IMR-90 (cell line): ENCODE measurements around the gene ELOB. TPM values are rescaled to one million over a fixed set of nuclear protein-coding genes. Genes with fewer than 3 reads are reported as not detected.

Experiments used
- ATAC-seq: fragments of 200-7000 bp; cut with Tn5 transposase; 2 replicates; pipeline ENCODE4 v1.9.1; 2020; ENCODE audit warnings: low read depth, mild to moderate bottlenecking, moderate library complexity
- BruUV-seq: library from RNA; stranded (reverse); fragments of 400-500 nt; replicated peaks from 2 replicates; lab custom pipeline; 2021; lab: Mats Ljungman, UMichigan
- CTCF ChIA-PET: fragments of 300-600 bp; formaldehyde crosslinking; extraction: SDS; loops from one replicate; lab custom pipeline; 2021; ENCODE audit warnings: antibody characterized with exemption; lab: Yijun Ruan, JAX
- POLR2A ChIA-PET: fragments of 300-600 bp; sonication (Branson Sonifier 250); formaldehyde crosslinking; loops from one replicate; lab custom pipeline; 2022; ENCODE audit warnings: antibody characterized with exemption; ENCODE audit not compliant: unreplicated experiment; lab: Charles Lee
- DNase-seq: peaks from one replicate; pipeline ENCODE4 v3.0.0; 2013
- H2AFZ ChIP-seq: replicated peaks from 2 replicates; pipeline ENCODE3; 2013; ENCODE audit warnings: low read length, mild to moderate bottlenecking; ENCODE audit not compliant: poor library complexity
- H2AK5ac ChIP-seq: 2 replicates; pipeline ENCODE4 v1.6.1; 2013; ENCODE audit warnings: low read depth, low read length, inconsistent platforms
- H2AK9ac ChIP-seq: replicated peaks from 2 replicates; pipeline ENCODE3; 2013; ENCODE audit warnings: mild to moderate bottlenecking, low read depth, low read length, moderate library complexity; ENCODE audit not compliant: poor library complexity
- H2BK120ac ChIP-seq: 2 replicates; pipeline ENCODE4 v1.6.1; 2013; ENCODE audit warnings: low read depth, low read length, inconsistent platforms
- H2BK15ac ChIP-seq: 3 replicates; pipeline ENCODE4 v1.6.1; 2013; ENCODE audit warnings: low read depth, low read length, inconsistent platforms
- H2BK20ac ChIP-seq: 2 replicates; pipeline ENCODE4 v1.6.1; 2013; ENCODE audit warnings: low read depth, mild to moderate bottlenecking, inconsistent platforms, low read length, moderate library complexity
- H2BK5ac ChIP-seq: 2 replicates; pipeline ENCODE4 v1.6.1; 2013; ENCODE audit warnings: mild to moderate bottlenecking, low read depth, low read length, inconsistent platforms; ENCODE audit not compliant: poor library complexity, severe bottlenecking
- H3K14ac ChIP-seq: replicated peaks from 2 replicates; pipeline ENCODE4 v1.6.1; 2013; ENCODE audit warnings: low read depth, low read length, inconsistent platforms
- H3K18ac ChIP-seq: 2 replicates; pipeline ENCODE4 v1.6.1; 2013; ENCODE audit warnings: low read depth, low read length, control low read depth
- H3K23ac ChIP-seq: 2 replicates; pipeline ENCODE4 v1.6.1; 2013; ENCODE audit warnings: low read depth, low read length, inconsistent platforms
- H3K27ac ChIP-seq: 2 replicates; pipeline ENCODE4 v1.5.1; 2013; ENCODE audit warnings: mild to moderate bottlenecking, control low read depth, low read length; ENCODE audit not compliant: insufficient read depth
- H3K27me3 ChIP-seq: 2 replicates; pipeline ENCODE4 v1.6.1; 2013; ENCODE audit warnings: low read length; ENCODE audit not compliant: control insufficient read depth, insufficient read depth
- H3K36me3 ChIP-seq: 2 replicates; pipeline ENCODE4 v1.6.1; 2013; ENCODE audit warnings: low read length, mixed read lengths; ENCODE audit not compliant: control insufficient read depth, insufficient read depth
- H3K4ac ChIP-seq: 2 replicates; pipeline ENCODE4 v1.6.1; 2013; ENCODE audit warnings: low read depth, low read length, inconsistent platforms
- H3K4me1 ChIP-seq: 2 replicates; pipeline ENCODE4 v1.6.1; 2013; ENCODE audit warnings: low read length, mixed read lengths; ENCODE audit not compliant: control insufficient read depth, insufficient read depth
- H3K4me2 ChIP-seq: 2 replicates; pipeline ENCODE4 v1.6.1; 2013; ENCODE audit warnings: low read depth, mild to moderate bottlenecking, control low read depth, low read length, moderate library complexity
- H3K4me3 ChIP-seq: 2 replicates; pipeline ENCODE4 v1.5.1; 2013; ENCODE audit warnings: low read depth, mild to moderate bottlenecking, control low read depth, low read length, moderate library complexity; ENCODE audit not compliant: insufficient read depth
- H3K56ac ChIP-seq: 2 replicates; pipeline ENCODE4 v1.6.1; 2013; ENCODE audit warnings: low read length, inconsistent platforms; ENCODE audit not compliant: insufficient read depth; ENCODE audit errors: extremely low read depth
- H3K79me1 ChIP-seq, 2 experiments: 2 replicates each; pipeline ENCODE4 v1.6.1; 2013; ENCODE audit warnings: low read length in 2 of 2, inconsistent platforms in 1 of 2, low read depth in 1 of 2
- H3K9ac ChIP-seq: 2 replicates; pipeline ENCODE4 v1.6.1; 2013; ENCODE audit warnings: low read depth, low read length, control low read depth
- H3K9me1 ChIP-seq: 2 replicates; pipeline ENCODE4 v1.6.1; 2013; ENCODE audit warnings: low read length, inconsistent platforms; ENCODE audit not compliant: insufficient read depth
- H3K9me3 ChIP-seq: 2 replicates; pipeline ENCODE4 v1.6.1; 2013; ENCODE audit warnings: low read length; ENCODE audit not compliant: control insufficient read depth, insufficient read depth
- H4K20me1 ChIP-seq: 2 replicates; pipeline ENCODE4 v1.6.1; 2013; ENCODE audit warnings: low read length, inconsistent platforms; ENCODE audit not compliant: insufficient read depth
- H4K5ac ChIP-seq: 2 replicates; pipeline ENCODE4 v1.6.1; 2013; ENCODE audit warnings: mild to moderate bottlenecking, low read depth, low read length, control low read depth
- H4K8ac ChIP-seq, 2 experiments: 2 replicates each; pipeline ENCODE4 v1.6.1; 2013; ENCODE audit warnings: low read depth in 2 of 2, low read length in 2 of 2, control low read depth in 1 of 2, inconsistent platforms in 1 of 2
- H4K91ac ChIP-seq: 2 replicates; pipeline ENCODE4 v1.6.1; 2013; ENCODE audit warnings: low read depth, low read length, inconsistent platforms; ENCODE audit not compliant: insufficient read depth
- BHLHE40 ChIP-seq: fragments of 150-350 bp; IDR thresholded peaks from 2 replicates; pipeline ENCODE4 v1.6.1; 2016; ENCODE audit warnings: mild to moderate bottlenecking, low read depth, low read length
- CHD1 ChIP-seq: IDR thresholded peaks from 2 replicates; pipeline ENCODE4 v1.6.1; 2012; ENCODE audit warnings: low read depth, low read length, improper control_type of control experiment
- MAFK ChIP-seq: IDR thresholded peaks from 2 replicates; pipeline ENCODE4 v1.6.1; 2012; ENCODE audit warnings: low read depth, low read length, improper control_type of control experiment
- MAZ ChIP-seq: IDR thresholded peaks from 2 replicates; pipeline ENCODE4 v1.6.1; 2012; ENCODE audit warnings: low read depth, mild to moderate bottlenecking, low read length, improper control_type of control experiment, moderate library complexity, borderline replicate concordance
- NFE2L2 ChIP-seq: fragments of 150-350 bp; IDR thresholded peaks from 2 replicates; pipeline ENCODE4 v1.6.1; 2016; ENCODE audit warnings: low read depth, mild to moderate bottlenecking, low read length
- RCOR1 ChIP-seq: IDR thresholded peaks from 2 replicates; pipeline ENCODE4 v1.6.1; 2012; ENCODE audit warnings: mild to moderate bottlenecking, low read length, improper control_type of control experiment; ENCODE audit not compliant: insufficient replicate concordance
- SMC3 ChIP-seq: fragments of 150-350 bp; IDR thresholded peaks from 2 replicates; pipeline ENCODE4 v1.6.1; 2016; ENCODE audit warnings: low read depth, mild to moderate bottlenecking, antibody characterized with exemption, low read length, moderate library complexity
- WGBS, 2 experiments: methylation state at CpG; one replicate each; pipeline versions ENCODE4 v1.1.5 to v1.1.7; 2013; ENCODE audit warnings: missing lambda C conversion rate in 2 of 2; ENCODE audit not compliant: insufficient read length in 1 of 2; ENCODE audit errors: extremely low coverage in 2 of 2; 5-methylcytosine and 5-hydroxymethylcytosine counted together
- dilution Hi-C: fragments of 300-500 bp; cut with HindIII; formaldehyde crosslinking; loops from one replicate; pipeline ENCODE4 v1.14.3; 2018; ENCODE audit warnings: low sequenced_read_pairs; ENCODE audit not compliant: unreplicated experiment
- in situ Hi-C: fragments of 300-500 bp; cut with MboI; formaldehyde crosslinking; loops from 3 replicates; pipeline ENCODE4 v1.14.3; 2019; ENCODE audit warnings: low sequenced_read_pairs, inconsistent platforms, mixed read lengths
- intact Hi-C: fragments of 100-400 bp; cut with micrococcal nuclease; formaldehyde crosslinking; loops from 2 replicates; pipeline ENCODE4 v1.10.0; 2022
- polyA plus RNA-seq, 3 experiments: library from polyadenylated mRNA; depleted of rRNA; stranded (reverse); fragments of >200 nt; gene quantifications; 2 replicates each; pipeline ENCODE4 v1.2.3, GENCODE V29; 2012; ENCODE audit warnings: low replicate concordance in 1 of 3
- total RNA-seq: library from RNA; depleted of rRNA; stranded (reverse); fragments of >200 nt; gene quantifications from 2 replicates; pipeline ENCODE4 v1.2.3, GENCODE V29; 2012
- TF ChIP-seq, protein P1 (sequence below): fragments of 150-350 bp; IDR thresholded peaks from 2 replicates; pipeline ENCODE4 v1.6.1; 2017; ENCODE audit warnings: mild to moderate bottlenecking, antibody characterized with exemption, low read length, low read depth
- TF ChIP-seq, protein P2 (sequence below): conservative IDR thresholded peaks from 2 replicates; pipeline ENCODE4 v1.5.1; 2012; ENCODE audit warnings: mild to moderate bottlenecking, low read depth, low read length, improper control_type of control experiment
- TF ChIP-seq, protein P3 (sequence below): fragments of 150-350 bp; IDR thresholded peaks from 2 replicates; pipeline ENCODE4 v1.6.1; 2016; ENCODE audit warnings: low read depth, mild to moderate bottlenecking, low read length, moderate library complexity, borderline replicate concordance

Gene ELOB
- total and polyA plus RNA-seq, 2 of the 4 experiments (the other 2 are of a cell fraction), result 442 to 5,859 TPM

DNA sequence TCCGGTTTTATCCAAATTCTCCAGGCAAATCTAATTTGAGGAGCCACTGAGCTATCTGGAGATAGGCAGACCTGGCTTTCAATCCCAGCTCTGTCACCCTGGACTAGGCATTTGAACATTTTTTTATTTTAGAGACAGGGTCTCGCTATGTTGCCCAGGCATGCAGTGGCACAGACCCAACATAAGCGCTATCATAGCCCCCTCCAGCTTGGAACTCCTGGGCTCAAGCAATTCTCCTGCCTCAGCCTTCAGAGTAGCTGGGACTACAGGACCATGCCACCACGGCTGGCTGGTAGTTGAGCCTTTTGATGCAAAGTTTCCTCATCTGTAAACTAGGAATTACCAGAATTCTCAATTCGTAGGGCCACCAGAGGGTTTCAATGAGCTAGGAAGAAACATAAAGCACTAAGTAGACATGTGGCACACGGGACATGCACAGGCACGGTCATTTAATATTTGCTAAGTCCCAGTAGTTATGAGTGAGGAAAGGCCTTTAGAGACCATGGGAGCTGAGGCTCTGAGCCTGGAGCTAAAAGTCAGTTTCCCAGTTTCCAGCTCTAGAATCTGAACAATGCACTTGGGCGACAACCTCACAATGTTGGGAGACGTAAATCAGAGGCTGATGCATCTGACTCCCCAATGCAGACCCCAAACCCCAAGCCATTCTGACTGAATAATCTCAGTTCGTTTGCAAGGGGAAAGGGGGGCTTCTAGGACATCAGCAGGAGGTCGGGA, 1.1 kb downstream of the ELOB start:
- ATAC-seq (no peak), DNase-seq (no peak)
- dilution Hi-C loops (no loop called here), in situ Hi-C loops (no loop called here), intact Hi-C loops (loop anchor here (1.0 kb wide), 1 partner anchor 92 kb away; no protein-coding TSS in a partner anchor)
- Histone ChIP-seq H3K18ac (no peak overlapping the region), H2BK5ac (peak overlapping the region; percentile 87), H2AFZ (peak overlapping the region; percentile 90), H3K27me3 (no peaks in the 10 kb centered on the region), H3K9me3 (no peaks in the 10 kb centered on the region), H4K5ac (no peak overlapping the region), H3K9ac (peak overlapping the region; percentile 91), H3K4me3 (peak overlapping the region; percentile 96), H3K9me1 (peaks cover 15% of the 10 kb centered on the region), H3K4me2 (peak overlapping the region; percentile 95), H4K20me1 (peaks cover 51% of the 10 kb centered on the region), H3K27ac (peak overlapping the region; percentile 90), H4K8ac (peak overlapping the region; percentile 45 to 100; a peak in 1 of 4 replicates), H3K4me1 (peaks cover 12% of the 10 kb centered on the region), H3K14ac (peak overlapping the region; percentile 96; the same call in 1 of the 2 replicates), H3K56ac (peak overlapping the region; percentile 73; the same call in 1 of the 2 replicates), H3K4ac (peak overlapping the region; percentile 90), H2AK5ac (peak overlapping the region; percentile 92), H3K36me3 (peaks cover 40% of the 10 kb centered on the region), H3K23ac (peak overlapping the region; percentile 61), H4K91ac (peak overlapping the region; percentile 70; the same call in 1 of the 2 replicates), H2BK20ac (no peak overlapping the region), H2AK9ac (peak overlapping the region; percentile 98), H3K79me1 (peaks cover 21 to 82% of the 10 kb centered on the region in 2 experiments), H2BK120ac (peak overlapping the region; percentile 16; the same call in 1 of the 2 replicates), H2BK15ac (no peak overlapping the region)
- WGBS, 2 experiments, result 57% methylated on average over 5 of the region's 11 CpGs; no CpG with 5 or more reads in 1 of the 2 experiments
- POLR2A ChIA-PET, result no interaction called here
- CTCF ChIA-PET, result no interaction called here
- no TSS peak for BruUV-seq
- TF ChIP-seq SMC3 (no peak), MAZ (no peak), BHLHE40 (no peak), MAFK (no peak), CHD1 (no peak), NFE2L2 (no peak), RCOR1 (no peak)
- TF ChIP-seq, protein P1, sequence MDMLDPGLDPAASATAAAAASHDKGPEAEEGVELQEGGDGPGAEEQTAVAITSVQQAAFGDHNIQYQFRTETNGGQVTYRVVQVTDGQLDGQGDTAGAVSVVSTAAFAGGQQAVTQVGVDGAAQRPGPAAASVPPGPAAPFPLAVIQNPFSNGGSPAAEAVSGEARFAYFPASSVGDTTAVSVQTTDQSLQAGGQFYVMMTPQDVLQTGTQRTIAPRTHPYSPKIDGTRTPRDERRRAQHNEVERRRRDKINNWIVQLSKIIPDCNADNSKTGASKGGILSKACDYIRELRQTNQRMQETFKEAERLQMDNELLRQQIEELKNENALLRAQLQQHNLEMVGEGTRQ, result no peak
- TF ChIP-seq, protein P2, sequence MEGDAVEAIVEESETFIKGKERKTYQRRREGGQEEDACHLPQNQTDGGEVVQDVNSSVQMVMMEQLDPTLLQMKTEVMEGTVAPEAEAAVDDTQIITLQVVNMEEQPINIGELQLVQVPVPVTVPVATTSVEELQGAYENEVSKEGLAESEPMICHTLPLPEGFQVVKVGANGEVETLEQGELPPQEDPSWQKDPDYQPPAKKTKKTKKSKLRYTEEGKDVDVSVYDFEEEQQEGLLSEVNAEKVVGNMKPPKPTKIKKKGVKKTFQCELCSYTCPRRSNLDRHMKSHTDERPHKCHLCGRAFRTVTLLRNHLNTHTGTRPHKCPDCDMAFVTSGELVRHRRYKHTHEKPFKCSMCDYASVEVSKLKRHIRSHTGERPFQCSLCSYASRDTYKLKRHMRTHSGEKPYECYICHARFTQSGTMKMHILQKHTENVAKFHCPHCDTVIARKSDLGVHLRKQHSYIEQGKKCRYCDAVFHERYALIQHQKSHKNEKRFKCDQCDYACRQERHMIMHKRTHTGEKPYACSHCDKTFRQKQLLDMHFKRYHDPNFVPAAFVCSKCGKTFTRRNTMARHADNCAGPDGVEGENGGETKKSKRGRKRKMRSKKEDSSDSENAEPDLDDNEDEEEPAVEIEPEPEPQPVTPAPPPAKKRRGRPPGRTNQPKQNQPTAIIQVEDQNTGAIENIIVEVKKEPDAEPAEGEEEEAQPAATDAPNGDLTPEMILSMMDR, result no peak
- TF ChIP-seq, protein P3, sequence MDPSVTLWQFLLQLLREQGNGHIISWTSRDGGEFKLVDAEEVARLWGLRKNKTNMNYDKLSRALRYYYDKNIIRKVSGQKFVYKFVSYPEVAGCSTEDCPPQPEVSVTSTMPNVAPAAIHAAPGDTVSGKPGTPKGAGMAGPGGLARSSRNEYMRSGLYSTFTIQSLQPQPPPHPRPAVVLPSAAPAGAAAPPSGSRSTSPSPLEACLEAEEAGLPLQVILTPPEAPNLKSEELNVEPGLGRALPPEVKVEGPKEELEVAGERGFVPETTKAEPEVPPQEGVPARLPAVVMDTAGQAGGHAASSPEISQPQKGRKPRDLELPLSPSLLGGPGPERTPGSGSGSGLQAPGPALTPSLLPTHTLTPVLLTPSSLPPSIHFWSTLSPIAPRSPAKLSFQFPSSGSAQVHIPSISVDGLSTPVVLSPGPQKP, result no peak
